ENCODE results near the gene CLTA. TPM values are rescaled to one million over a fixed set of nuclear protein-coding genes. Genes with fewer than 3 reads are reported as not detected.

Gene CLTA
- polyA plus RNA-seq, 1 donor (not counting 4 experiments of a cell fraction or from before 2014, with no cell fraction given), result 325 TPM

DNA sequence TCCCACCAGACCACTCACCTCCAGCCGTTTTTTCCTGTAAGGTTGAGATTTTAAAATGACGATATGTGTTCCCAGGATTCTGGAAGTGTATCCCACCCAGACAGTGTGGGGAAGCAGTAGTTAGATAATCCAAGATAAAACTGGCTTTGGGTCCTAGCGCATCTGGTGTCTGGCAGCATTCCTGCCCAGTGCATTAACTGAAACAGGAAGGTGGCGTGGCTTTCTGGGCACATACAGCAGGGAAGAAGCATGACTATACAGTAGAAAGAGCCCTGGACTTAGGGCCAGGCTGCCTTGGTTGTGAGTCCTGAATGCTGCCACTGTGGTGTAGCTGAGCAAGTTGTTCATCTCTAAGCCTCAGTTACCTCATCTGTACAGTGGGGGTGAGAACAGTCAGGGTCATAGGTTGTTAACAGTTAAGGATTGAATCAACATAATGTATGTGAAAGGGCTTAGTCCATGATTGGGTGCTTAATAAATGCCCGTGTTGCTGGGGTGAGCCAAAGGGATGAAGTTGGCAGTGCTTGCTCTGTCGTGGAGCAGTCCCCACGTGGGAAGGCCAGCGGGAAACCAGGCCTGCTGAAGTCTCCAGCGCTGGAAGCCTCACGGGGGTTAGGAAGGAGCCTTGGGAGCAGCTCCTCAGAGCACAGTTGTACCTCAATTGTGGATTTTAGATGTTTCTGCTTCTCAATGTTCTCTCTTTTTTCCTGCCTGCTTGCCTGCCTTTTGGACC is 18.0 kb downstream of the CLTA start:
- TF ChIP-seq, protein P1, sequence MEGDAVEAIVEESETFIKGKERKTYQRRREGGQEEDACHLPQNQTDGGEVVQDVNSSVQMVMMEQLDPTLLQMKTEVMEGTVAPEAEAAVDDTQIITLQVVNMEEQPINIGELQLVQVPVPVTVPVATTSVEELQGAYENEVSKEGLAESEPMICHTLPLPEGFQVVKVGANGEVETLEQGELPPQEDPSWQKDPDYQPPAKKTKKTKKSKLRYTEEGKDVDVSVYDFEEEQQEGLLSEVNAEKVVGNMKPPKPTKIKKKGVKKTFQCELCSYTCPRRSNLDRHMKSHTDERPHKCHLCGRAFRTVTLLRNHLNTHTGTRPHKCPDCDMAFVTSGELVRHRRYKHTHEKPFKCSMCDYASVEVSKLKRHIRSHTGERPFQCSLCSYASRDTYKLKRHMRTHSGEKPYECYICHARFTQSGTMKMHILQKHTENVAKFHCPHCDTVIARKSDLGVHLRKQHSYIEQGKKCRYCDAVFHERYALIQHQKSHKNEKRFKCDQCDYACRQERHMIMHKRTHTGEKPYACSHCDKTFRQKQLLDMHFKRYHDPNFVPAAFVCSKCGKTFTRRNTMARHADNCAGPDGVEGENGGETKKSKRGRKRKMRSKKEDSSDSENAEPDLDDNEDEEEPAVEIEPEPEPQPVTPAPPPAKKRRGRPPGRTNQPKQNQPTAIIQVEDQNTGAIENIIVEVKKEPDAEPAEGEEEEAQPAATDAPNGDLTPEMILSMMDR (optimal IDR thresholded peaks at IDR 0.05 in 1 of 3, IDR thresholded peaks at IDR 0.05 in 1 of 3, conservative IDR thresholded peaks at IDR 0.05 in 1 of 3; ENCODE audit: extremely low read depth in 1 of 3, insufficient read depth in 2 of 3, low read length in 3 of 3), result no peak
- TF ChIP-seq EZH2 (IDR thresholded peaks at IDR 0.05; ENCODE audit: low read length), result no peak
- no peaks in the 10 kb centered on the region for H3K27me3 ChIP-seq (ENCODE audit: control insufficient read depth, extremely low read depth, insufficient read depth, low read length)
- no peak overlapping the region for H3K27ac ChIP-seq (ENCODE audit: control insufficient read depth, insufficient read depth, low read length)
- no peaks in the 10 kb centered on the region for H3K9me3 ChIP-seq (ENCODE audit: control insufficient read depth, low read depth, low read length)
- no peak for DNase-seq (ENCODE audit: low read depth, low spot score)
- no peaks in the 10 kb centered on the region for H3K9me1 ChIP-seq (ENCODE audit: control insufficient read depth, extremely low read depth, insufficient read depth, low read length)
- dilution Hi-C loops (cut with MboI; ENCODE audit: extremely low pct_ligation_motif_present, low sequenced_read_pairs), result no loop called here
- no peak overlapping the region for H3K4me3 ChIP-seq (ENCODE audit: control insufficient read depth in 2 of 3, extremely low read depth in 1 of 3, insufficient read depth in 2 of 3, low read depth in 1 of 3, low read length in 3 of 3)
- no peak for FAIRE-seq
- H3K9ac ChIP-seq (ENCODE audit: control insufficient read depth, extremely low read depth, insufficient read depth, low read length), result no peak overlapping the region
- no peak overlapping the region for H2AFZ ChIP-seq (ENCODE audit: control insufficient read depth, low read length)
- H4K20me1 ChIP-seq (ENCODE audit: control insufficient read depth, extremely low read depth, insufficient read depth, low read length), result peaks cover 17% of the 10 kb centered on the region
- no peaks in the 10 kb centered on the region for H3K4me1 ChIP-seq (ENCODE audit: control insufficient read depth, extremely low read depth, insufficient read depth, low read length)
- H3K36me3 ChIP-seq (ENCODE audit: control insufficient read depth in 2 of 2, extremely low read depth in 1 of 2, insufficient read depth in 2 of 2, low read length in 2 of 2), result peaks cover 55 to 65% of the 10 kb centered on the region in 2 experiments
- no peak overlapping the region for H3K4me2 ChIP-seq (ENCODE audit: control insufficient read depth, extremely low read depth, insufficient read depth, low read depth, low read length)
- peaks cover 75% of the 10 kb centered on the region for H3K79me2 ChIP-seq (ENCODE audit: control insufficient read depth, insufficient read depth, low read length)

DNA sequence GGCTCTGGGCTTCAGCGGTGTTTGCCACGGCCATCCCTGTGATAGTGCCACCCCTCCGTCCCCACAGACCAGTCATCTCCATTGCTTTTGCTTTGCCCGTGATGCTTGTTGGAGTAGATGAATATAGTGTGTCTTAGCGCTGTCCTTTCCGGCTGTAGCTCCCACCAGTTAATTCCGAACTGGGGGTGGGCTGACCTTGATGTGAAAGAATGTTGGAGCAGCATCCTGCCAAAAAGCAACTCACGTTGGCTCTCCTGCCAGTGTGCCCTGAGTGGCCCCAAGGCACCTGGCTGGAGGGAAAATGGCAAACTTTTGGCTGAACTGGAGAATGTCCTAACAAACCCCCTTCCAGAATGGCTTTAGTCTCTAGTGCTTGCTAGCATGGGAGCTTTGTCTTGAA is 20.0 kb downstream of the CLTA start:
- dilution Hi-C loops (cut with MboI; ENCODE audit: extremely low pct_ligation_motif_present, low sequenced_read_pairs), result no loop called here
- H3K4me3 ChIP-seq (ENCODE audit: control insufficient read depth in 2 of 3, extremely low read depth in 1 of 3, insufficient read depth in 2 of 3, low read depth in 1 of 3, low read length in 3 of 3), result no peak overlapping the region
- H3K36me3 ChIP-seq (ENCODE audit: control insufficient read depth in 2 of 2, extremely low read depth in 1 of 2, insufficient read depth in 2 of 2, low read length in 2 of 2), result peaks cover 44 to 54% of the 10 kb centered on the region in 2 experiments
- peaks cover 61% of the 10 kb centered on the region for H3K79me2 ChIP-seq (ENCODE audit: control insufficient read depth, insufficient read depth, low read length)
- no peak overlapping the region for H3K27ac ChIP-seq (ENCODE audit: control insufficient read depth, insufficient read depth, low read length)
- H3K9me1 ChIP-seq (ENCODE audit: control insufficient read depth, extremely low read depth, insufficient read depth, low read length), result no peaks in the 10 kb centered on the region
- no peak for DNase-seq (ENCODE audit: low read depth, low spot score)
- no peaks in the 10 kb centered on the region for H3K9me3 ChIP-seq (ENCODE audit: control insufficient read depth, low read depth, low read length)
- H2AFZ ChIP-seq (ENCODE audit: control insufficient read depth, low read length), result no peak overlapping the region
- H3K4me1 ChIP-seq (ENCODE audit: control insufficient read depth, extremely low read depth, insufficient read depth, low read length), result no peaks in the 10 kb centered on the region
- TF ChIP-seq, protein P1 (optimal IDR thresholded peaks at IDR 0.05 in 1 of 3, IDR thresholded peaks at IDR 0.05 in 1 of 3, conservative IDR thresholded peaks at IDR 0.05 in 1 of 3; ENCODE audit: extremely low read depth in 1 of 3, insufficient read depth in 2 of 3, low read length in 3 of 3), result no peak
- H3K9ac ChIP-seq (ENCODE audit: control insufficient read depth, extremely low read depth, insufficient read depth, low read length), result no peak overlapping the region
- FAIRE-seq, result no peak
- no peak overlapping the region for H3K4me2 ChIP-seq (ENCODE audit: control insufficient read depth, extremely low read depth, insufficient read depth, low read depth, low read length)
- no peaks in the 10 kb centered on the region for H3K27me3 ChIP-seq (ENCODE audit: control insufficient read depth, extremely low read depth, insufficient read depth, low read length)
- peaks cover 20% of the 10 kb centered on the region for H4K20me1 ChIP-seq (ENCODE audit: control insufficient read depth, extremely low read depth, insufficient read depth, low read length)
